Smooth muscle cell (in vitro differentiated cells): ENCODE measurements around the gene BEX3. TPM values are rescaled to one million over a fixed set of nuclear protein-coding genes. Genes with fewer than 3 reads are reported as not detected.
A peak's percentile ranks its signal among the peaks of the same experiment; 100 is the strongest.

Source experiments
- DNase-seq: peaks from one replicate; lab custom pipeline; 2025; ENCODE audit not compliant: unreplicated experiment; lab: John Stamatoyannopoulos, UW
- H2AFZ ChIP-seq: fragments of 200-600 bp; sonication (generic); 2 replicates; pipeline ENCODE4 v1.6.0; 2016; ENCODE audit warnings: antibody characterized with exemption, low read depth, mild to moderate bottlenecking
- H3F3A ChIP-seq: fragments of 200-600 bp; sonication (generic); 2 replicates; pipeline ENCODE4 v1.6.0; 2017; ENCODE audit warnings: antibody characterized with exemption, low read depth
- H3K27ac ChIP-seq: fragments of 200-600 bp; sonication (generic); 2 replicates; pipeline ENCODE4 v1.5.1; 2016; ENCODE audit warnings: low read depth, mild to moderate bottlenecking
- H3K27me3 ChIP-seq: fragments of 200-600 bp; sonication (generic); 2 replicates; pipeline ENCODE4 v1.6.1; 2016; ENCODE audit warnings: low read depth, mild to moderate bottlenecking
- H3K36me3 ChIP-seq: fragments of 200-600 bp; sonication (generic); 2 replicates; pipeline ENCODE4 v1.5.1; 2016; ENCODE audit warnings: low read depth
- H3K4me1 ChIP-seq: fragments of 200-600 bp; sonication (generic); 2 replicates; pipeline ENCODE4 v1.5.1; 2016; ENCODE audit warnings: low read depth
- H3K4me2 ChIP-seq: fragments of 200-600 bp; sonication (generic); 2 replicates; pipeline ENCODE4 v1.6.0; 2016; ENCODE audit warnings: mild to moderate bottlenecking
- H3K4me3 ChIP-seq: fragments of 200-600 bp; sonication (generic); 2 replicates; pipeline ENCODE4 v1.5.1; 2016; ENCODE audit warnings: mild to moderate bottlenecking
- H3K79me2 ChIP-seq: fragments of 200-600 bp; sonication (generic); 2 replicates; pipeline ENCODE4 v1.6.0; 2016; ENCODE audit warnings: low read depth, mild to moderate bottlenecking
- H3K9ac ChIP-seq: fragments of 200-600 bp; sonication (generic); 2 replicates; pipeline ENCODE4 v1.6.0; 2016; ENCODE audit warnings: low read depth
- H3K9me3 ChIP-seq: fragments of 200-600 bp; sonication (generic); replicated peaks from 2 replicates; pipeline ENCODE4 v1.5.1; 2016; ENCODE audit warnings: low read depth
- H4K20me1 ChIP-seq: fragments of 200-600 bp; sonication (generic); 2 replicates; pipeline ENCODE4 v1.6.0; 2016; ENCODE audit warnings: low read depth
- WGBS: methylation state at CpG from one replicate; pipeline ENCODE4 v1.1.7; 2016; ENCODE audit warnings: low lambda C conversion rate; 5-methylcytosine and 5-hydroxymethylcytosine counted together
- polyA plus RNA-seq: library from polyadenylated mRNA; unstranded; fragments of >200 nt; fragmentation: Nextera tagmentation; extraction: Ambion mirVana; gene quantifications from 2 replicates; pipeline ENCODE4 v1.2.1, GENCODE V29; 2016
- total RNA-seq: library from RNA; depleted of rRNA; stranded (reverse); fragments of >200 nt; gene quantifications from 2 replicates; pipeline ENCODE4 v1.2.3, GENCODE V29; 2014
- TF ChIP-seq, protein P1 (sequence below): fragments of 200-600 bp; sonication (generic); IDR thresholded peaks from 2 replicates; pipeline ENCODE4 v1.5.1; 2017; ENCODE audit warnings: borderline replicate concordance, mild to moderate bottlenecking, antibody characterized with exemption; ENCODE audit not compliant: insufficient read depth, poor library complexity, severe bottlenecking

BEX3 gene
- total RNA-seq (234 and 259 TPM in 2 replicates), polyA plus RNA-seq (445 and 554 TPM in 2 replicates)

- no peaks in the 10 kb centered on the region for H3K4me1 ChIP-seq
- H3K27me3 ChIP-seq = no peaks in the 10 kb centered on the region
- H3F3A ChIP-seq = no peaks in the 10 kb centered on the region
- H3K36me3 ChIP-seq = no peaks in the 10 kb centered on the region
- 23% methylated on average over 42 of the region's 62 CpGs for WGBS
- no peaks in the 10 kb centered on the region for H3K9me3 ChIP-seq
- peaks cover 11% of the 10 kb centered on the region for H3K79me2 ChIP-seq
- TF ChIP-seq, protein P1, sequence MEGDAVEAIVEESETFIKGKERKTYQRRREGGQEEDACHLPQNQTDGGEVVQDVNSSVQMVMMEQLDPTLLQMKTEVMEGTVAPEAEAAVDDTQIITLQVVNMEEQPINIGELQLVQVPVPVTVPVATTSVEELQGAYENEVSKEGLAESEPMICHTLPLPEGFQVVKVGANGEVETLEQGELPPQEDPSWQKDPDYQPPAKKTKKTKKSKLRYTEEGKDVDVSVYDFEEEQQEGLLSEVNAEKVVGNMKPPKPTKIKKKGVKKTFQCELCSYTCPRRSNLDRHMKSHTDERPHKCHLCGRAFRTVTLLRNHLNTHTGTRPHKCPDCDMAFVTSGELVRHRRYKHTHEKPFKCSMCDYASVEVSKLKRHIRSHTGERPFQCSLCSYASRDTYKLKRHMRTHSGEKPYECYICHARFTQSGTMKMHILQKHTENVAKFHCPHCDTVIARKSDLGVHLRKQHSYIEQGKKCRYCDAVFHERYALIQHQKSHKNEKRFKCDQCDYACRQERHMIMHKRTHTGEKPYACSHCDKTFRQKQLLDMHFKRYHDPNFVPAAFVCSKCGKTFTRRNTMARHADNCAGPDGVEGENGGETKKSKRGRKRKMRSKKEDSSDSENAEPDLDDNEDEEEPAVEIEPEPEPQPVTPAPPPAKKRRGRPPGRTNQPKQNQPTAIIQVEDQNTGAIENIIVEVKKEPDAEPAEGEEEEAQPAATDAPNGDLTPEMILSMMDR = no peak
- no peaks in the 10 kb centered on the region for H4K20me1 ChIP-seq
- peak within 1 kb of the TSS; percentile 77 for H3K4me3 ChIP-seq
- peak within 1 kb of the TSS; percentile 66 for H2AFZ ChIP-seq
- H3K4me2 ChIP-seq = peak within 1 kb of the TSS; percentile 81
- peak within 1 kb of the TSS; percentile 71 for H3K27ac ChIP-seq
- H3K9ac ChIP-seq = peak within 1 kb of the TSS; percentile 84
- DNase-seq = peak; percentile 2
Measured at GRCh38 chrX:103376118-103376978, at the start of gene BEX3. TSS of gene BEX3 (plus strand) at chrX:103376538. CDS start at chrX:103377522, 984 bp downstream.

DNA sequence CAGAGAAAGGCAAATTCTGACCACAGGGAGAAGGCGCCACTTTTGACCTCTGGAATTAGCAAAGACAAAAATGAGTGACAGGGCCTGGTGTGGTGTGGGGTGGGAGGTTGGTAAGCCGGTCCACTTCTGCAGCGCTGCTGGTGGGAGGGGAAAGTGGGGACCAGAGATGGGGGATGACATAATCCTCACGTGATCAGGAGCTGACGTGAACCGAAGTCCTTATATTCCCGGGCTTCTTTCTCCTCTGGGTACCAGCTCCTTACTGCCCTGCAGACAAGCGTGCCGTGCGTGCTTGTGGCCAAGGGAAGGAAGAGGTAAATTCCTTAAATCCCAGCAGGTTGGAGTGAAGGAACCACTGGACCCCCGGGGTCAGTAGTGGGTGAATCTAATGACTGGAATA is 46.3 kb upstream of the BEX3 start, which contains the start of gene TCEAL7:
Gene TCEAL7, plus strand, starts transcription at position 249 of the 400 bp plus-strand sequence. CDS start 1,165 bp downstream, outside the sequence.
- Histone ChIP-seq H3K36me3 (no peaks in the 10 kb centered on the region), H3K9ac (no peak within 1 kb of the TSS), H3F3A (no peaks in the 10 kb centered on the region), H3K27ac (no peak within 1 kb of the TSS), H3K4me2 (peak within 1 kb of the TSS; percentile 81), H3K4me3 (peak within 1 kb of the TSS; percentile 41), H2AFZ (peak within 1 kb of the TSS; percentile 81), H3K27me3 (no peaks in the 10 kb centered on the region), H3K79me2 (no peaks in the 10 kb centered on the region), H3K9me3 (no peaks in the 10 kb centered on the region), H4K20me1 (no peaks in the 10 kb centered on the region), H3K4me1 (peaks cover 7% of the 10 kb centered on the region)
- 56% methylated on average over 11 of the region's 11 CpGs for WGBS
- TF ChIP-seq, protein P1 = no peak
- no peak for DNase-seq

GRCh38 chrX:103330681-103331288 is 45.6 kb upstream of the BEX3 start:
- Histone ChIP-seq H3K9me3 (no peaks in the 10 kb centered on the region), H3K27me3 (no peaks in the 10 kb centered on the region), H3F3A (no peaks in the 10 kb centered on the region), H3K4me1 (peaks cover 7% of the 10 kb centered on the region), H2AFZ (peak overlapping the region; percentile 81), H4K20me1 (no peaks in the 10 kb centered on the region), H3K4me3 (peak overlapping the region; percentile 41), H3K4me2 (peak overlapping the region; percentile 81), H3K27ac (no peak overlapping the region), H3K9ac (no peak overlapping the region), H3K79me2 (no peaks in the 10 kb centered on the region), H3K36me3 (no peaks in the 10 kb centered on the region)
- WGBS = 43% methylated on average over 21 of the region's 21 CpGs
- TF ChIP-seq, protein P1 = no peak
- DNase-seq = no peak
